Mucosa of rectum (tissue), 2 donors: Measurements from ENCODE around the gene SOX12.

Source experiments
- H3K27ac ChIP-seq, 2 donors: one replicate each; pipeline ENCODE4 v1.7.0; 2013; ENCODE audit warnings: inconsistent platforms in 2 of 2, low read depth in 2 of 2, low read length in 2 of 2
- H3K27me3 ChIP-seq, 2 donors: one replicate each; pipeline ENCODE4 v1.7.0; 2013; ENCODE audit warnings: low read length in 2 of 2; ENCODE audit not compliant: control insufficient read depth in 2 of 2, insufficient read depth in 2 of 2
- H3K36me3 ChIP-seq, 2 donors: one replicate each; pipeline ENCODE4 v1.7.0; 2013; ENCODE audit warnings: low read length in 2 of 2; ENCODE audit not compliant: control insufficient read depth in 2 of 2, insufficient read depth in 2 of 2
- H3K4me1 ChIP-seq, 2 donors: one replicate each; pipeline ENCODE4 v1.7.0; 2013; ENCODE audit warnings: low read length in 2 of 2, mild to moderate bottlenecking in 1 of 2; ENCODE audit not compliant: control insufficient read depth in 2 of 2, insufficient read depth in 2 of 2
- H3K4me3 ChIP-seq, 2 donors: one replicate each; pipeline ENCODE4 v1.7.0; 2013; ENCODE audit warnings: low read length in 2 of 2
- H3K9ac ChIP-seq, 2 donors: one replicate each; pipeline ENCODE4 v1.7.0; 2013; ENCODE audit warnings: low read length in 2 of 2, low read depth in 1 of 2, mild to moderate bottlenecking in 1 of 2
- H3K9me3 ChIP-seq, 2 donors: one replicate each; pipeline ENCODE4 v1.7.0; 2013; ENCODE audit warnings: low read length in 2 of 2; ENCODE audit not compliant: control insufficient read depth in 2 of 2
- donor health status: healthy.
- donor health status: Normal muscosa, but diverticular disease.

SOX12 gene

GRCh38 chr20:289693-290083, 35.7 kb upstream of the SOX12 start:
- Histone ChIP-seq H3K9ac (peak overlapping the region; percentile 80 to 84), H3K4me3 (peak overlapping the region; percentile 74 to 91), H3K36me3 (no peaks in the 10 kb centered on the region), H3K4me1 (peaks cover 4 to 11% of the 10 kb centered on the region in 2 donors), H3K9me3 (no peaks in the 10 kb centered on the region), H3K27ac (peak overlapping the region; percentile 72 to 77), H3K27me3 (no peaks in the 10 kb centered on the region)

GRCh38 chr20:290084-290831, 35.1 kb upstream of the SOX12 start, which contains the start of gene C20orf96:
TSS of gene C20orf96 (minus strand) at chr20:290750. CDS start at chr20:290610, 140 bp downstream.
- peak within 1 kb of the TSS; percentile 80 to 84 for H3K9ac ChIP-seq
- peak within 1 kb of the TSS; percentile 74 to 91 for H3K4me3 ChIP-seq
- H3K27me3 ChIP-seq = no peaks in the 10 kb centered on the region
- no peaks in the 10 kb centered on the region for H3K36me3 ChIP-seq
- H3K4me1 ChIP-seq = peaks cover 4 to 11% of the 10 kb centered on the region in 2 donors
- H3K27ac ChIP-seq = peak within 1 kb of the TSS; percentile 72 to 77
- H3K9me3 ChIP-seq = no peaks in the 10 kb centered on the region

DNA sequence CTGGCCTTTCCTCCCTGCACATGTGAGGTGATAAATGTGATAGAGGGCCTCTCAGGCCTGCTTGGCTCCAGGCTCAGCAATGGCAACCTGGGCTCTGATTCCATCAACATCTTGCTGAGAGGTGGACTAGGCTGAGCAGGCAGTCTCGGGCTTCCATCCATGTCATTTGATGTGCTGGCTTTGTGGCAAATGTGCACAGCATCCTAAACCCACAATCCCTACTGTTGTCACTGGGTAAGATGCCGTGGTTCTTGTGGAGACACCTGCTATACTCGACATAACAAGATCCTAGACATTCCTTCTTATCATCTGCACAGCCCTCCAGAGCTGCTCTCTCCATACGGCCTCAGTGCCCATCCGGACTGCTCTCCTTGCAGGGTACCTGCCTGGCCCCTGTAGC, 30.8 kb upstream of the SOX12 start:
- H3K4me1 ChIP-seq = peaks cover 11 to 15% of the 10 kb centered on the region in 2 donors
- no peak overlapping the region for H3K4me3 ChIP-seq
- no peaks in the 10 kb centered on the region for H3K27me3 ChIP-seq
- no peak overlapping the region for H3K9ac ChIP-seq
- H3K27ac ChIP-seq = no peak overlapping the region
- no peaks in the 10 kb centered on the region for H3K9me3 ChIP-seq
- no peaks in the 10 kb centered on the region for H3K36me3 ChIP-seq

- no peaks in the 10 kb centered on the region for H3K27me3 ChIP-seq
- no peak overlapping the region for H3K9ac ChIP-seq
- H3K4me1 ChIP-seq = peaks cover 18 to 19% of the 10 kb centered on the region in 2 donors
- no peak overlapping the region for H3K4me3 ChIP-seq
- no peak overlapping the region for H3K27ac ChIP-seq
- no peaks in the 10 kb centered on the region for H3K36me3 ChIP-seq
- H3K9me3 ChIP-seq = no peaks in the 10 kb centered on the region
Measured at GRCh38 chr20:295804-296203, 29.5 kb upstream of the SOX12 start.

DNA sequence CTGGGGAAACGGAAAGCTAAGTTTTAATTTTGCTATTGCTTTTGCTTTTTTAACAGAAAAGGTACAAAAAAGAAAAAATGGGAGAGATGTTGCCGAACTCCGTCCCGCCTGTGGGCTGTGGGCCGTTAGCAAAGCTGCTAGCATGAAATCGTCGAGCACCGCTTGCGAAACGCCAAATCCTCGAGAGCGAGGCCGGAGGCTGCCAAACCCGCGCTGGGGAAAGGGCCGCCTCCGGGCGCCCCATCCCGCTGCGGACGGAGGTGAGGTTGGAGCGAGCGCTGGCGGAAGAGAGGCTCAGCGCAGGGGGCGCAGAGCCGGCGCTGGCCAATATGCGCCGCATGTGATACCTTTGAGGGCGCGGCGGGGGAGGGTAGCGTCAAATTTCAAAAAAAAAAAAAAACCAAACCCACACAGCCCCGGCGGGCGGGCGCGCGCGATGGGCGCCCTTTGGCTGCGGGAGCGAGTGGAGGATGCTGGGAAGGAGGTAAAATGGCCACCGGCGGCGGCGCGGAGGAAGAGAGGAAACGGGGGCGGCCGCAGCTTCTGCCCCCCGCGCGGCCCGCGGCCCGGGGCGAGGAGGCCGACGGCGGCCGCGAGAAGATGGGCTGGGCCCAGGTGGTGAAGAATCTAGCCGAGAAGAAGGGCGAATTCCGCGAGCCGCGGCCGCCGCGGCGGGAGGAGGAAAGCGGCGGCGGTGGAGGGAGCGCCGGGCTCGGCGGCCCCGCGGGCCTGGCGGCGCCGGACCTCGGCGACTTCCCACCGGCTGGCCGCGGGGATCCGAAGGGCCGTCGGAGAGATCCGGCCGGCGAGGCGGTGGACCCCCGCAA, 28.0 kb upstream of the SOX12 start, which contains the start of gene ZCCHC3:
Gene ZCCHC3, plus strand, starts transcription at position 473 of the 827 bp plus-strand sequence. Its CDS starts 17 bp downstream, at position 490.
- H3K9me3 ChIP-seq = no peaks in the 10 kb centered on the region
- H3K4me1 ChIP-seq = peaks cover 15% of the 10 kb centered on the region in 2 donors
- no peaks in the 10 kb centered on the region for H3K36me3 ChIP-seq
- peak within 1 kb of the TSS; percentile 97 for H3K27ac ChIP-seq
- peak within 1 kb of the TSS; percentile 89 to 95 for H3K9ac ChIP-seq
- H3K4me3 ChIP-seq = peak within 1 kb of the TSS; percentile 91 to 92
- no peaks in the 10 kb centered on the region for H3K27me3 ChIP-seq

- Histone ChIP-seq H3K9me3 (no peaks in the 10 kb centered on the region), H3K4me3 (peak overlapping the region; percentile 91 to 92), H3K4me1 (peaks cover 15% of the 10 kb centered on the region in 2 donors), H3K36me3 (no peaks in the 10 kb centered on the region), H3K27ac (peak overlapping the region; percentile 97), H3K27me3 (no peaks in the 10 kb centered on the region), H3K9ac (peak overlapping the region; percentile 89 to 95)
Measured at GRCh38 chr20:297925-298775, 27.2 kb upstream of the SOX12 start.

- peak overlapping the region; percentile 97 for H3K27ac ChIP-seq
- peak overlapping the region; percentile 91 to 92 for H3K4me3 ChIP-seq
- no peaks in the 10 kb centered on the region for H3K9me3 ChIP-seq
- no peaks in the 10 kb centered on the region for H3K36me3 ChIP-seq
- H3K27me3 ChIP-seq = no peaks in the 10 kb centered on the region
- H3K9ac ChIP-seq = peak overlapping the region; percentile 89 to 95
- H3K4me1 ChIP-seq = peaks cover 15% of the 10 kb centered on the region in 2 donors
Measured at GRCh38 chr20:298776-299391, 26.5 kb upstream of the SOX12 start.

DNA sequence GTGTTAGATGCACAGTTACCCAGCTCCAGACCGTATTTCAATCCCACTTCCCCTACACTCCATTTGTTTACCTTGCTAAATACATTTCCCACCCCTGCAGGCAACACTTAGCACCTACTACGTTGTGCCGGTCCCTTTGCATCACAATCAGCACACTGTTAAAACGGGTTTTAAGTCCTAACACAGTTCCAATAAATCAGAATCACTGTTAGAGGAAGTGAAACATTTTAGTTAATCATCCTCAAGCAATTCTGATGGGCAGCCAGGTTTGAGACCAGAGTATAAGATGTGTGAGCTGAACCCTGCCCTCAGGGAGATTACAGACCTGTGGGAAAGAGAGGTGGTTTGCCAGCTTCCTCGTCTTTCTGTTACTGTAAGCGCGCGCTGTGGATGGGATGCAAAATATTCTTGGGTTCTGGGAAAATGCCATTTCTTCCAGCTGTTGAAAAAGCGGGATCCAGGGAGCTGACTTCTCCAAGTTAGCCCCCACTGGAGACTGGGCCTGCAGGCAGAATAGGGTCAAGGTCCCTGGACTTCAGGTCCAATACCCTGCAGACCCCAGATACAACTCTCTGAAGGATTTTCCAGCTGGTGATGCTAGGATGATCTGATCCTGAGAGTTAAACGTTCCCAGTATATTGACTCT, 24.9 kb upstream of the SOX12 start:
- no peaks in the 10 kb centered on the region for H3K27me3 ChIP-seq
- no peak overlapping the region for H3K27ac ChIP-seq
- H3K4me3 ChIP-seq = peak overlapping the region in 1 of 2 donors; percentile 91
- peaks cover 15% of the 10 kb centered on the region in 2 donors for H3K4me1 ChIP-seq
- no peak overlapping the region for H3K9ac ChIP-seq
- H3K36me3 ChIP-seq = no peaks in the 10 kb centered on the region
- no peaks in the 10 kb centered on the region for H3K9me3 ChIP-seq
